Measurements from ENCODE around the gene UNC13C. TPM values are rescaled to one million over a fixed set of nuclear protein-coding genes. Genes with fewer than 3 reads are reported as not detected.

The UNC13C gene
- total RNA-seq, 1 donor from 2014 or later = 0.18 TPM

GRCh38 chr15:54521206-54521605 is 543.0 kb downstream of the UNC13C start:
- Mint-ChIP-seq H3K4me3 (ENCODE audit: unreplicated experiment) (no peak overlapping the region), H3K27ac (ENCODE audit: unreplicated experiment) (no peak overlapping the region), H3K27me3 (ENCODE audit: low read depth, unreplicated experiment) (no peaks in the 10 kb centered on the region), H3K36me3 (ENCODE audit: low read depth, unreplicated experiment) (no peaks in the 10 kb centered on the region), H3K4me1 (ENCODE audit: low read depth, unreplicated experiment) (no peaks in the 10 kb centered on the region), H3K9me3 (ENCODE audit: unreplicated experiment) (no peaks in the 10 kb centered on the region)
- TF ChIP-seq EZH2 (IDR thresholded peaks at IDR 0.05; ENCODE audit: insufficient read depth, low read length) (no peak), CTCF (IDR thresholded peaks at IDR 0.05; ENCODE audit: insufficient read depth, low read depth, low read length) (no peak)
- no peaks in the 10 kb centered on the region for H3K9me3 ChIP-seq (ENCODE audit: insufficient read depth, low read depth, low read length)
- no peak overlapping the region for H3K4me3 ChIP-seq (ENCODE audit: insufficient read depth, low read depth, low read length)
- H3K79me2 ChIP-seq (ENCODE audit: insufficient read depth, low read length) = no peaks in the 10 kb centered on the region
- no peak overlapping the region for H3K27ac ChIP-seq (ENCODE audit: low read depth, low read length)
- no peaks in the 10 kb centered on the region for H4K20me1 ChIP-seq (ENCODE audit: insufficient read depth, low read length)
- H3K27me3 ChIP-seq (ENCODE audit: insufficient read depth, low read length) = no peaks in the 10 kb centered on the region
- FAIRE-seq = no peak
- DNase-seq (ENCODE audit: low read depth) = no peak
- no peak overlapping the region for H2AFZ ChIP-seq (ENCODE audit: low read depth, low read length)
- H3K4me1 ChIP-seq (ENCODE audit: insufficient read depth, low read length) = no peaks in the 10 kb centered on the region
- H3K36me3 ChIP-seq (ENCODE audit: insufficient read depth, low read length) = no peaks in the 10 kb centered on the region
- no peak overlapping the region for H3K4me2 ChIP-seq (ENCODE audit: low read length)
- H3K9ac ChIP-seq (ENCODE audit: low read length) = no peak overlapping the region

DNA sequence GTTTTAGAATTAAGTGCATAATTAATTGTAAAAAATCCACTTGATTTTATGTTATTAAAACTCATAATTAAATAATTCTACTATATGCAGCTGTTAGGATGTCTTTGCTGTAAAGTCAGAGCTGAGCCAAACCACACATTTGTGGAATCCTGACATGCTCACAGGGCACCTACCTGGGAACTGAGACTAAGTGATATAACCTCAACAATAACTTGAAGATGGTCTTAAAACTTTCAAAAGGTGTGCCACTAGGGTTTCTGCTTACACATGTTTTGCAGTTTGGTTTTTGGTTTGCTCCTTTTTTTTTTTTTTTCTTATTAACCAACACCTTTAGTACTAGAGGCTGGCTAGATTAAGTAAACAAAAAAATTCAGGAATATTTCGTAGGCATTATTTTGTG is 549.8 kb downstream of the UNC13C start:
- Histone ChIP-seq H3K4me1 (ENCODE audit: insufficient read depth, low read length) (no peaks in the 10 kb centered on the region), H2AFZ (ENCODE audit: low read depth, low read length) (no peak overlapping the region), H3K4me2 (ENCODE audit: low read length) (no peak overlapping the region), H3K36me3 (ENCODE audit: insufficient read depth, low read length) (no peaks in the 10 kb centered on the region), H4K20me1 (ENCODE audit: insufficient read depth, low read length) (no peaks in the 10 kb centered on the region), H3K4me3 (ENCODE audit: insufficient read depth, low read depth, low read length) (no peak overlapping the region), H3K27me3 (ENCODE audit: insufficient read depth, low read length) (no peaks in the 10 kb centered on the region), H3K9ac (ENCODE audit: low read length) (no peak overlapping the region), H3K9me3 (ENCODE audit: insufficient read depth, low read depth, low read length) (no peaks in the 10 kb centered on the region), H3K79me2 (ENCODE audit: insufficient read depth, low read length) (no peaks in the 10 kb centered on the region), H3K27ac (ENCODE audit: low read depth, low read length) (no peak overlapping the region)
- Mint-ChIP-seq H3K4me1 (ENCODE audit: low read depth, unreplicated experiment) (no peaks in the 10 kb centered on the region), H3K27me3 (ENCODE audit: low read depth, unreplicated experiment) (no peaks in the 10 kb centered on the region), H3K4me3 (ENCODE audit: unreplicated experiment) (no peak overlapping the region), H3K27ac (ENCODE audit: unreplicated experiment) (no peak overlapping the region), H3K36me3 (ENCODE audit: low read depth, unreplicated experiment) (no peaks in the 10 kb centered on the region), H3K9me3 (ENCODE audit: unreplicated experiment) (no peaks in the 10 kb centered on the region)
- no peak for TF ChIP-seq EZH2 (IDR thresholded peaks at IDR 0.05; ENCODE audit: insufficient read depth, low read length)
- no peak for TF ChIP-seq CTCF (IDR thresholded peaks at IDR 0.05; ENCODE audit: insufficient read depth, low read depth, low read length)
- no peak for FAIRE-seq
- no peak for DNase-seq (ENCODE audit: low read depth)

DNA sequence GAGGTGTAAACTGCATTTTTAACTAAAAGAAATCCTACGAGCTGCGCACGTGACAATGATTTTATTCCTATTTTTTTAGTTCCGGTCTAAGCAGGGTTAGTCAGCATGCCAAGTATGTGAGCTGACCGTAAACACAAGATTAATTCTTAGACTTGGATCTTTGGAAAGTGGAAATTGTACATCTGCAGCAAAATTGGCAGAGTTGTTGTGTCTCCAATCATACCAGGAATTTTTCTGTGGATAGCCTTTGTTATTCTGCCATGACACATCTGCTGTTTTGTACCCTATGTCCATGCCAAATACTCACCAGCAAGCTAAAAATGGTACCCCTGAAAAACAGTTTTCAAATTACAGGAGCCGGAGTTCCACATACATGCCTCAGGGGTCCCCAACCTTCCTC is 562.5 kb downstream of the UNC13C start:
- no peak for TF ChIP-seq EZH2 (IDR thresholded peaks at IDR 0.05; ENCODE audit: insufficient read depth, low read length)
- TF ChIP-seq CTCF (IDR thresholded peaks at IDR 0.05; ENCODE audit: insufficient read depth, low read depth, low read length) = no peak
- no peak overlapping the region for H3K4me2 ChIP-seq (ENCODE audit: low read length)
- Mint-ChIP-seq H3K27me3 (ENCODE audit: low read depth, unreplicated experiment) (no peaks in the 10 kb centered on the region), H3K36me3 (ENCODE audit: low read depth, unreplicated experiment) (no peaks in the 10 kb centered on the region), H3K4me1 (ENCODE audit: low read depth, unreplicated experiment) (peaks cover 4% of the 10 kb centered on the region), H3K4me3 (ENCODE audit: unreplicated experiment) (no peak overlapping the region), H3K9me3 (ENCODE audit: unreplicated experiment) (peaks cover 7% of the 10 kb centered on the region), H3K27ac (ENCODE audit: unreplicated experiment) (no peak overlapping the region)
- H3K4me1 ChIP-seq (ENCODE audit: insufficient read depth, low read length) = no peaks in the 10 kb centered on the region
- H3K27me3 ChIP-seq (ENCODE audit: insufficient read depth, low read length) = no peaks in the 10 kb centered on the region
- H3K79me2 ChIP-seq (ENCODE audit: insufficient read depth, low read length) = no peaks in the 10 kb centered on the region
- no peaks in the 10 kb centered on the region for H4K20me1 ChIP-seq (ENCODE audit: insufficient read depth, low read length)
- no peak overlapping the region for H2AFZ ChIP-seq (ENCODE audit: low read depth, low read length)
- no peaks in the 10 kb centered on the region for H3K9me3 ChIP-seq (ENCODE audit: insufficient read depth, low read depth, low read length)
- no peak overlapping the region for H3K9ac ChIP-seq (ENCODE audit: low read length)
- no peaks in the 10 kb centered on the region for H3K36me3 ChIP-seq (ENCODE audit: insufficient read depth, low read length)
- H3K27ac ChIP-seq (ENCODE audit: low read depth, low read length) = no peak overlapping the region
- DNase-seq (ENCODE audit: low read depth) = no peak
- FAIRE-seq = no peak
- no peak overlapping the region for H3K4me3 ChIP-seq (ENCODE audit: insufficient read depth, low read depth, low read length)

Measured in astrocyte (in vitro differentiated cells and primary cell).